Stimulated activated effector memory CD8-positive, alpha-beta T cell treated with anti-CD3 and anti-CD28 coated beads, Interleukin-12 subunit alpha, Interleukin-12 subunit beta, amount 100 ng/mL, for 72 hours (primary cell): ENCODE data around the gene TTC39B.
"Not testable (repeated sequence)": the region's sequence is repeated elsewhere in the genome, so short reads cannot be mapped to it uniquely, and the experiment has no call there.

Experiments
- ATAC-seq: fragments of 150-1000 bp; cut with Tn5 transposase; 2 replicates; pipeline ENCODE4 v1.10.0; 2021
- DNase-seq, 2 donors: peaks; one replicate each; pipeline ENCODE4 v3.0.0; 2021 to 2022; ENCODE audit warnings: low spot score in 2 of 2
- H3K27ac Mint-ChIP-seq: one replicate; pipeline ENCODE4 v1.8.0; 2022; ENCODE audit warnings: mild to moderate bottlenecking, mixed read lengths
- H3K36me3 Mint-ChIP-seq: one replicate; pipeline ENCODE4 v1.8.0; 2022; ENCODE audit warnings: mild to moderate bottlenecking, mixed read lengths
- H3K4me1 Mint-ChIP-seq: one replicate; pipeline ENCODE4 v1.8.0; 2022; ENCODE audit warnings: mixed read lengths
- H3K4me3 Mint-ChIP-seq: one replicate; pipeline ENCODE4 v1.8.0; 2022; ENCODE audit warnings: mild to moderate bottlenecking, mixed read lengths
- H3K9me3 Mint-ChIP-seq: one replicate; pipeline ENCODE4 v1.8.0; 2022; ENCODE audit warnings: mixed read lengths

TTC39B gene

GRCh38 chr9:15232706-15233280, 74.2 kb downstream of the TTC39B start:
- H3K27ac Mint-ChIP-seq, ATAC-seq, H3K36me3 Mint-ChIP-seq, H3K4me3 Mint-ChIP-seq, DNase-seq: not testable (repeated sequence)
- Mint-ChIP-seq H3K9me3 (peaks cover 18% of the 10 kb centered on the region), H3K4me1 (peaks cover 49% of the 10 kb centered on the region)

GRCh38 chr9:15231788-15232635, 75.0 kb downstream of the TTC39B start:
- ATAC-seq (peak; percentile 36), DNase-seq (peak in 1 of 2 donors; percentile 55)
- peaks cover 10% of the 10 kb centered on the region for H3K9me3 Mint-ChIP-seq
- H3K27ac Mint-ChIP-seq, result no peak overlapping the region
- H3K4me3 Mint-ChIP-seq, result no peak overlapping the region
- H3K36me3 Mint-ChIP-seq, result no peaks in the 10 kb centered on the region
- peaks cover 47% of the 10 kb centered on the region for H3K4me1 Mint-ChIP-seq

DNA sequence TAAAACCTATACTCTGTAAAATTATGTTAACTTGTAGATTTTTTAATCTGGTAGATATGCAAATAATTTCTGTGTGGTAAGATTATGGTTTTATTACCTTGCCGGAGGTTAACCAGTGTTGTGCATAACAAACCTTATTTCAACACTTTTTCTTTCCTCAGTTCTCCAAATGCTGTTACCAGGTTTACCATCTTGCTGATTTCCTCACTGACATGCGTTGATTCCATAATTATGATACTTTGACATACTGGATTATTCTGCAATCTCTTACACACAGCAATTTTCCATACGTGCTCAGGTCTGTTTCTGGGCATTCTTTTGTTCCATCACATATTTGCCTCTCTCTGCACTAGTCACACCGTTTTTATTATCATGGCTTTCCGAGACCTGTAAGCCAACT, 77.6 kb downstream of the TTC39B start:
- no peaks in the 10 kb centered on the region for H3K9me3 Mint-ChIP-seq
- peaks cover 37% of the 10 kb centered on the region for H3K4me1 Mint-ChIP-seq
- peaks cover 6% of the 10 kb centered on the region for H3K36me3 Mint-ChIP-seq
- ATAC-seq (no peak), DNase-seq (no peak)
- peak overlapping the region; percentile 2 for H3K27ac Mint-ChIP-seq
- H3K4me3 Mint-ChIP-seq, result peak overlapping the region; percentile 1

DNA sequence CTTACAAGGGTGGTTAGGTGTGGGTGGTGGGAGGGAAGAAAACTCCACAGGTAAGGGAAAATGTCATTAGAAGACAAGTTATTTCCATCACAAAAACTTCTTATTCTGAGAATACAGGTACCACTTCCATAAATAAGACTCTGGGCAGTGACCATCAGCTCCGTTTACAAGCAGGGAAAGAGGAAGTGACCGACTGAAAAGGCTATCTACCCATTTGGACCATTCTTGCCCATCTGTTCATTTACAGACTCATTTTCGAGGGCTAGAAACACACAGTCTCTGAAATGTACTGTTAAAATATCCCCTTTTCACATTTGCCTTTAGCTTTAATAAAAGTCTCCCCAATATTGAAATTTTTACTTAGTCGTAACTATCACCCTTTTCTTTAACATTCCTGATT, 79.5 kb downstream of the TTC39B start:
- H3K27ac Mint-ChIP-seq, result no peak overlapping the region
- H3K4me3 Mint-ChIP-seq, result no peak overlapping the region
- peaks cover 12% of the 10 kb centered on the region for H3K36me3 Mint-ChIP-seq
- DNase-seq (no peak), ATAC-seq (no peak)
- H3K4me1 Mint-ChIP-seq, result peaks cover 47% of the 10 kb centered on the region
- H3K9me3 Mint-ChIP-seq, result no peaks in the 10 kb centered on the region

GRCh38 chr9:15225564-15226126, 81.4 kb downstream of the TTC39B start:
- Mint-ChIP-seq H3K4me1 (peaks cover 45% of the 10 kb centered on the region), H3K27ac (peak overlapping the region; percentile 16), H3K9me3 (no peaks in the 10 kb centered on the region), H3K36me3 (peaks cover 12% of the 10 kb centered on the region), H3K4me3 (no peak overlapping the region)
- no peak for DNase-seq
- no peak for ATAC-seq

DNA sequence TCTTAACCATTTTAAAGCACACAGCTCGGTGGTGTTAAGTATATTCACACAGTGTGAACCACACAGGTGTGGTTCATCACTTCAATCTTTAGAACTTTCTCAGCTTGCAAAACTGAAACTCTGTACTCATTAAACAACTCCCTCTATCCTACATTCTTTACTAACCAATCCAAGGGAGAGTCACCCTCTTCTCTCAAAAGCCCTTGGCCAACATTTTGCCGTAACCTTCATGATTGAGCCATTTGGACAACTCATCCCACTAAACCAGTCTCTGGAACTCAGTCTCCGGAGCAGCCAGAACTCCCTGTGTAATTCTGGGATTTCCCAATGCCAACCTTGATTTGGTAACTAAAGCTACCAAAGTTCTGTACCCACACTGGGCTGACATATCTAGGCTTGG, 84.7 kb downstream of the TTC39B start:
- no peak overlapping the region for H3K27ac Mint-ChIP-seq
- H3K4me1 Mint-ChIP-seq, result peaks cover 26% of the 10 kb centered on the region
- H3K9me3 Mint-ChIP-seq, result no peaks in the 10 kb centered on the region
- ATAC-seq (peak; percentile 51), DNase-seq (no peak)
- no peak overlapping the region for H3K4me3 Mint-ChIP-seq
- H3K36me3 Mint-ChIP-seq, result peaks cover 12% of the 10 kb centered on the region

DNA sequence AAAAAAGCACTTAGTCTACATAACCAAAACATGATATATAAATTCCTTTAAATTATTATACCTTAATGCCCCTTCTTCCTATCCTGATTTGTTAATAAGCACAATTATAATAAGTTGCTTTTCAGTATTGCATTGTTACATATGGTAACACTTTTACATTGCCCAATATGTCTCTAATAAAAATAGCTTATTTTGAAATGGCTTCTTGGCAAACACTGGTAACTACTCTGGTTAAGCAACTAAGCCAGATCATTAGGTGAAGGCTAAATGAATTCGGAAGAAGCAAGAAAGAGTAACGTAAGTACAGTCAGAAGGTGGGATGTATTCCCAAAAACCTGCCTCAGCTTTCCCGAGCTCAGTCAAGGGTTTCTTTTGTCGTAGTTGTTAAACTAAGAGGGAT, 85.3 kb downstream of the TTC39B start:
- Mint-ChIP-seq H3K9me3 (no peaks in the 10 kb centered on the region), H3K27ac (peak overlapping the region; percentile 53), H3K36me3 (peaks cover 12% of the 10 kb centered on the region), H3K4me3 (no peak overlapping the region), H3K4me1 (peaks cover 24% of the 10 kb centered on the region)
- ATAC-seq (no peak), DNase-seq (no peak)

DNA sequence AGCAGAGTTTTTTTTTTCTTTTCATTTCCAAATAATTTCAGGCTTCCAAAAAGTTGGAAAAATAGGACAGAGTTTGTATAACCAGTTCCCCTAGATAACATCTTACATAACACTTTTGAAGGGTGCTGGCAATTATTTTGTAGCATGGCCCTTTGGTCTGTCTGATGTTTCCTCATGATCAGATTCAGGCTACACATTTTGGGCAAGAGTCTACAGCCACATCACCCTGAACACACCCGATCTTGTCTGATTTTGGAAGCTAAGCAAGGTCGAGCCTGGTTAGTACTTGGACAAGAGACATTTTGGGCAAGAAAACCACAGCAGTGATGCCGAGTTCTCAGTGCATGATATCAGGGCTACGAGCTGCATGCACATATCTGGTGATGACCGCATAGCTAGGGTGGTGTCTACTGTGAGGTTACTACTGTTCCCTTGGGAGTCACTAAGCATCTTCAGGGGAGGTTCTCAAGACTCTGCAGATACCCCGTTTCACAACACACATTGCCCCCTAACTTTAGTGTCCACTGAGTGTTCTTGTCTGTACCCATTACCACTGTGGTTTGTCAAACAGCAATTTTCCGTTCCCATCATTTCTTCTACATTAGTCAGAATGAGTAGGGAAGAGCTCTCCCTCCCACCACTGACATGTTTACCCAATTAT, 86.2 kb downstream of the TTC39B start:
- H3K4me3 Mint-ChIP-seq, result no peak overlapping the region
- no peak for ATAC-seq
- no peaks in the 10 kb centered on the region for H3K9me3 Mint-ChIP-seq
- peak overlapping the region; percentile 53 for H3K27ac Mint-ChIP-seq
- peaks cover 20% of the 10 kb centered on the region for H3K4me1 Mint-ChIP-seq
- no peak for DNase-seq
- peaks cover 9% of the 10 kb centered on the region for H3K36me3 Mint-ChIP-seq

GRCh38 chr9:15219546-15219945, 87.5 kb downstream of the TTC39B start:
- DNase-seq (no peak), ATAC-seq (no peak)
- Mint-ChIP-seq H3K36me3 (peaks cover 6% of the 10 kb centered on the region), H3K4me3 (no peak overlapping the region), H3K9me3 (no peaks in the 10 kb centered on the region), H3K27ac (no peak overlapping the region), H3K4me1 (peaks cover 20% of the 10 kb centered on the region)

DNA sequence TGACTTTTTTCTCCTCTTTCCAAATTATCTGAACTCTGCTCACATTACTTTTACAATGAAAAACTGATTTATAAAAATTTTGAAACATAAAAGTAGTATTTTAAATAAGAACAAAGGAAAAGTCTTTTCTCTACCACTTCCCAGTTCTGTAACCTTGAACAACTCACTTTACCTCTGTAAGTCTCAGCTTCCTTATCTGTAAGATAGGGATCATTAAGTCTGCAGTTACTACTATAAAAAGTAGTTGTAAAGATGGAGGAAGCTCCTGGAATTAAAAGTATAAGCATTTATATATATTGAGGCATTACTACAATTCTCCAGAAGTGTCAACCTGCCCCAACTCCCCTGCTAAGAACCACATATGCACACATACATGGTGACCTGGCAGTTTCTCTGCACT, 88.0 kb downstream of the TTC39B start:
- Mint-ChIP-seq H3K27ac (no peak overlapping the region), H3K4me1 (peaks cover 15% of the 10 kb centered on the region), H3K9me3 (no peaks in the 10 kb centered on the region), H3K36me3 (peaks cover 5% of the 10 kb centered on the region), H3K4me3 (no peak overlapping the region)
- ATAC-seq (no peak), DNase-seq (no peak)

DNA sequence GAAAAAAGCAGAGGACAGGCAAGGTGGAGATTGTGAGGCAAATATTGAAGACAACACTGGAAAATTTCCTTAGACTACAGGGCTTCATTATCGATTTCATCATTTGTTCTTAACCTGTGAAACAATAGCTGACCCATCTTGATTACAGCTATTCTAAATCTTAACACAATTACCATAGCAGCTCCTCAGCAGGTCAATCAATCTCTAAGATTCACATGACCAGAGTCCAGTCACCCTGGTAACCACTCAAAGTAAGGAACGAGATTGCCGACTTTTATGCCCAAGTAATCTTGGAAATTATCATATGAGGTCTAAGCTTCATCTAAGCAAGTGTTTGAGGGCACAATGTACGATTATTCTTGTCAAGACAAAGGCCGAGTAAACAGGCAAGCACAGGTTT, 93.8 kb downstream of the TTC39B start:
- peaks cover 9% of the 10 kb centered on the region for H3K36me3 Mint-ChIP-seq

DNA sequence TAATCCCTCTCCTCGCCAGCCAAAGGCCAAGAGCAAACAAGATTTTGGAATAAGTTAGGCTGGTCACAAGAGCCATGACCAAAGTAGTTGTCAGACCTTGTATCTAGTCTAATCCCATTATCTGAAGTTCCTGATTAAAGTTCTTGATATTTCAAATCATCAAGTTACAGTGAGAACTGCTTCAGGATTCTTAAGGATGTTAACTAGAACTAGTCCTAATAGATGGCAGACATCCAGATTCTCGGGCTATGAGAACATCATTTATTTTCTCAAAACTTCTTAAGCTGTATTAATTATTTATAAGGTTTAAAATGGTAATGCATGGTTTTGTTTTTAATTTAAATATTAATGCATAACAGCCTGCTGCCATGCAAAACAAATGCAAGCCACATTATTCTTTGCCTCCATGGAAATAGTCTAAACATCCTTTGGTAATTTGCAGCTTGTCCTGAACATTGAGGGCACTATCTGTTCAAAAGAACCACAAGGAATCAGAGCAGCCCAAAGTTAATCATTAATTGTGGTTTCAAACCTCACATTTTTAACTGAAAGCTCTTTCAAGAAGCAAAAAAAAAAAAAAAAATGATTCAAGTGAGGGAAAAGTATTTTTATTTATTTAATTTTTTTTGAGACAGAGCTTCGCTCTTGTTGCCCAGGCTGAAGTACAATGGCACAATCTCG, 95.1 kb downstream of the TTC39B start:
- ATAC-seq, result no peak
- Mint-ChIP-seq H3K9me3 (peaks cover 5% of the 10 kb centered on the region), H3K36me3 (peaks cover 9% of the 10 kb centered on the region), H3K4me1 (peaks cover 7% of the 10 kb centered on the region), H3K27ac (no peak overlapping the region), H3K4me3 (no peak overlapping the region)
- DNase-seq, result no peak

More for the DNA sequence above, 93.8 kb downstream of the TTC39B start:
- DNase-seq, result no peak
- no peak overlapping the region for H3K4me3 Mint-ChIP-seq
- no peaks in the 10 kb centered on the region for H3K9me3 Mint-ChIP-seq
- no peaks in the 10 kb centered on the region for H3K4me1 Mint-ChIP-seq
- ATAC-seq, result no peak
- no peak overlapping the region for H3K27ac Mint-ChIP-seq

DNA sequence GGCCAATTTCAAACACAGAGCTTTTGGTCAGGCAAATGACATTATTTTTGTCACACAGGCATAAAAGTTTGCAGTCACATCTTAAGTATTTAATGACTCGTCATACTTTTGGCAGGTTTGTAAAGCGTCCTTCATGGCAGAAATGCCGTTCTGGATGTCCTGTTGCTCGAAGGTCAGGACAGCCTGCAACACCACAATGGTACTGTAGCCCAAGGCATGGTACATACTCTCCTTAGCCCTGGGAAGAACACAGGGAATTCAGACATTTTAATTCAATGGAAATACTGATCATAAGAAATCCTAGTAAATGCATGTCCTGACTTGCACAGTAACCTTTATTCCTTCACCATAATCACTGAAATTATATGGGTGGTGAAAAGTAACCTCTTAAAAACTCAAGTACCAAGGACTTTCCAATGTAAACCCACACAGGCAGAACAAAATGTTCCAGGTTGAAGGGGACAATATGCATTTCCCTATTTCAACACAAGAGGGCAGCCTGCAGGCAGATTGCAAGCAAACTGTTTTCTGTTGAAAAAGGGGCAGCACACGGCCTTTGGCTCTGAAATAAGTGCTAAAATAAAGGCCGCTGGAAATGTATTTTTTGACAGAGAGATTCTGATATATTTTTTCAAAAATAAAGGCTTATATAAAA, 95.7 kb downstream of the TTC39B start:
- H3K27ac Mint-ChIP-seq, result no peak overlapping the region
- H3K4me1 Mint-ChIP-seq, result peaks cover 10% of the 10 kb centered on the region
- H3K36me3 Mint-ChIP-seq, result peaks cover 9% of the 10 kb centered on the region
- H3K4me3 Mint-ChIP-seq, result no peak overlapping the region
- peak; percentile 49 for ATAC-seq
- DNase-seq, result peak; percentile 56 to 76
- peaks cover 7% of the 10 kb centered on the region for H3K9me3 Mint-ChIP-seq

DNA sequence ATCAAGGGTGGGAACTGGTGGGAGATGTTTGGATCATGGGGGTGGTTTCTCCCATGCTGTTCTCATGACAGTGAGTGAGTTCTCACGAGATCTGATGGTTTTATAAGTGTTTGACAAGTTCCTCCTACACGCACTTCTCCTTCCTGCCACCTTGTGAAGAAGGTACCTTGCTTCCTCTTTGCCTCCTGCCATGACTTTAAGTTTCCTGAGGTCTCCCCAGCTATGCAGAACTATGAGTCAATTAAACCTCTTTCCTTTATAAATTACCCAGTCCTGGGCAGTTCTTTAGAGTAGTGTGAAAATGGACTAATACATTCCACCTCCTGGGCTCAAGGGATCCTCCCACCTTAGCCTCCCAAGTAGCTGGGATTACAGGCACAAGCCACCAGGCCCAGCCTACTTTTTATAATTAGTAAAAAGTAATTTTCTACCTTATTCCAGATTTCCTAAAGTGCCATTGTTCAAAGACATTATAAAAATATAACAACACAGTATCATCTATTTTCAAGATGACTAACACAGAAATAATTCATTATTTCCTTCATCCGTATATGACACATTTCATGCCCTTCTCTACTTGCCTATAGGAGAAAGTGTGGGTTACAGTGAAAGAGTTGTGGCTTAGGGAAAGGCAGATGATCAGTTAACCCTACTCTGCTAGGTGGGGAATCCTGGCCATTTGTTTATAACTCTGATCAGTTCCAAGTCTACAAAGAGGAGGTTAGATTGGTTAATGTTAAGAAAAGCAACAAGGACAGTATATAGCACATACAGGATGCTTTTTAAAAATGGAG, 99.9 kb downstream of the TTC39B start:
- DNase-seq, result no peak
- H3K27ac Mint-ChIP-seq, result peak overlapping the region; percentile 12

More for the DNA sequence above, 99.9 kb downstream of the TTC39B start:
- H3K4me3 Mint-ChIP-seq, result no peak overlapping the region
- ATAC-seq, result peak; percentile 59
- H3K9me3 Mint-ChIP-seq, result peaks cover 7% of the 10 kb centered on the region
- peaks cover 18% of the 10 kb centered on the region for H3K4me1 Mint-ChIP-seq
- H3K36me3 Mint-ChIP-seq, result peaks cover 18% of the 10 kb centered on the region
